ENCODE data around the gene PATE1. TPM values are rescaled to one million over a fixed set of nuclear protein-coding genes. Genes with fewer than 3 reads are reported as not detected.

The PATE1 gene
- total RNA-seq, 1 experiment from 2014 or later, result not detected

DNA sequence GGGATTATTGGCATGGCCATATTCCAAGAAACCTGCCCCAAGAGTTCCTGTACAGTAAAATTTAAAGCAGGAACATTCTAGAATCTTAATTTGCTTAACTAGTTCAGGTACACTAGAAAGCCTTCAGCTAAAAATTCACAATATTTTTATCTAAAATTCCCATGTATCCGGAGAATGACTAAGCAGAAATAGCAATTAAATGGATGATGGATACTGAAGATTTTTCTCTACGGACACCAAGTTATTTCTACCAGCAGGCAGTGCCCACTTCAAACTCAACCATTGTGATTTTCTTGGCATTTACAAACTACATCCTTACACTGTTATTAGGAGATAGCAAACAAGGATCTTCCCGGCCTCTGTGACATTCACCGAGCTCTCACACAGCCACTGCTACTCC, 44.7 kb downstream of the PATE1 start:
- no peak for DNase-seq (ENCODE audit: low spot score)

DNA sequence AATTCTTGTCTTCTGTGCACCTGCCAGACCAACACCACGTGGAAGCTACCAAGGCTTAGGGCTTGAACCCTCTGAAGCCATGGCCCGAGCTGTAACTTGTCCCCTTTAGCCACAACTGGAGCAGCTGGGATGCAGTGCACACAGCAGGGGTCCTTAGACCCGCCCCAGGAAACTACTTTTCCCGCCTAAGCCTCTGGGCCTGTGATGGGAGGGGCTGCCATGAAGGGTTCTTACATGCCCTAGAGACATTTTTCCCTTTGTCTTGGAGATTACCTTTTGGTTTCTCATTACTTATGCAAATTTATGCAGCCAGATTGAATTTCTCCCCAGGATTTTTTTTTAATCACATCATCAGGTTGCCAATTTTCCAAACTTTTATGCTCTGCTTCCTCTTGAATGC, 51.6 kb downstream of the PATE1 start:
- no peak for DNase-seq (ENCODE audit: low spot score)

Other genes with a start within 250 kb of the PATE1 start
- gene EI24, start 176.8 kb upstream of the PATE1 start, total RNA-seq (2014; rRNA removed; shearing (Covaris generic)), result 176 and 186 TPM in 2 replicates
- 270 and 340 TPM in 2 replicates for gene STT3A, start 153.4 kb upstream of the PATE1 start, total RNA-seq (2014; rRNA removed; shearing (Covaris generic))
- gene CHEK1, start 121.1 kb upstream of the PATE1 start, total RNA-seq (2014; rRNA removed; shearing (Covaris generic)), result 48.5 and 57.5 TPM in 2 replicates
- not detected in 2 replicates for gene ACRV1, start 65.4 kb upstream of the PATE1 start, total RNA-seq (2014; rRNA removed; shearing (Covaris generic))
- not detected in 2 replicates for gene PATE2, start 32.5 kb downstream of the PATE1 start, total RNA-seq (2014; rRNA removed; shearing (Covaris generic))
- gene PATE3, start 41.8 kb downstream of the PATE1 start, total RNA-seq (2014; rRNA removed; shearing (Covaris generic)), result not detected in 2 replicates
- gene PATE4, start 87.0 kb downstream of the PATE1 start, total RNA-seq (2014; rRNA removed; shearing (Covaris generic)), result not detected in 2 replicates
- gene HYLS1, start 141.4 kb downstream of the PATE1 start, total RNA-seq (2014; rRNA removed; shearing (Covaris generic)), result 14.0 and 18.2 TPM in 2 replicates
- gene PUS3, start 156.9 kb downstream of the PATE1 start, total RNA-seq (2014; rRNA removed; shearing (Covaris generic)), result 19.3 and 21.2 TPM in 2 replicates
- not detected in 2 replicates for gene DDX25, start 158.2 kb downstream of the PATE1 start, total RNA-seq (2014; rRNA removed; shearing (Covaris generic))
- not detected in 2 replicates for gene VSIG10L2, start 199.8 kb downstream of the PATE1 start, total RNA-seq (2014; rRNA removed; shearing (Covaris generic))